GM15510 (cell line): Measurements from ENCODE around the gene SV2C.

ENCODE experiments used
- POLR2A ChIP-seq: IDR thresholded peaks from 3 replicates; pipeline ENCODE4 v1.6.1; 2011; ENCODE audit warnings: borderline replicate concordance; ENCODE audit not compliant: insufficient read length; ENCODE audit errors: extremely low read depth

The SV2C gene

DNA sequence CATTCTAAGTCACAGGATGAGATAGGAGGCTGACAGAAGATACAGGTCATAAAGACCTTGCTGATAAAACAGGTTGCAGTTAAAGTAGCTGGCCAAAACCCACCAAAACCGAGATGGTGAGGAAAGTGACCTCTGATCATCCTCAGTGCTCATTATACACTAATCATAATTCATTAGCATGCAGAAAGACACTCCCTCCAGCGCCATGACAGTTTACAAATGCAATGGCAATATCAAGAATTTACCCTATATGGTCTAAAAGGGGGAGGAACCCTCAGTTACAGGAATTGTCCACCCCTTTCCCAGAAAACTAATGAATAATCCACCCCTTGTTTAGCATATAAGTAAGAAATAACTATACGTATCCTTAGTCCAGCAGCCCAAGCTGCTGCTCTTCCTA is 256.7 kb downstream of the SV2C start:
- TF ChIP-seq POLR2A = no peak

DNA sequence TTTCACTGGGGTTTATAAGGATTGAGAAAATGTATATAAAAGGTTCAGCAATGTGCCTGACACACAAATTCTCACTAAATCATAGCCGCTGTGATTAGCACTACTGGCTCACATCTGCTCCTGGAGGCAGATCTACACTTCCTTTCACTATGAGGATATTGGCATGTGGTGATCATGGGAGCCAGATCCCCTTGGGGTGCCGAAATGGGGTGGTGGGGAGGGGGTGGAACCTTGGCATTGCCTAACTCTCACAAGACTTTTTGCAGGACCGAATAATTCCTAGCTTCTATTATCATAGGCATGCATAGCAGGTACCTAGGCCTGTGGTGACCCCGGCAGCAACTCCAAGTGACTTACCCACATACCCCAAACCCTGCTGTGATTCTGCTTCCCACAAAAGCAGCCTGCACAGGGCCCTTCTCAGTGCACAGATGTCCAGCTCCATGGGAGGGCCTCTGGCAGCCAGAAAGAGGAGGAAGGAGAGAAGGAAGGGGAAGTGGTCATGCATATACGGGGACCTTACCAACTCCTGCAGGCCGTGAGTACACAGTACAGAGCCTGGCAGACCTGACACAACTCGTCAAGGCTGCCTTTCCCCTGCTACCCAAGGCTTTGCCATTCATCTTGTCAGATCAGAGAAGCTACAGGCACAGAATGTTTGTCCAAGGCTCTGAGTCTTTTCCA is 258.6 kb downstream of the SV2C start:
- no peak for TF ChIP-seq POLR2A

GRCh38 chr5:76342474-76342873 is 259.3 kb downstream of the SV2C start:
- no peak for TF ChIP-seq POLR2A

- TF ChIP-seq POLR2A = no peak
These were observed 262.4 kb downstream of the SV2C start for GRCh38 chr5:76345582-76345981.

GRCh38 chr5:76351176-76351575 is 268.0 kb downstream of the SV2C start:
- TF ChIP-seq POLR2A = no peak

DNA sequence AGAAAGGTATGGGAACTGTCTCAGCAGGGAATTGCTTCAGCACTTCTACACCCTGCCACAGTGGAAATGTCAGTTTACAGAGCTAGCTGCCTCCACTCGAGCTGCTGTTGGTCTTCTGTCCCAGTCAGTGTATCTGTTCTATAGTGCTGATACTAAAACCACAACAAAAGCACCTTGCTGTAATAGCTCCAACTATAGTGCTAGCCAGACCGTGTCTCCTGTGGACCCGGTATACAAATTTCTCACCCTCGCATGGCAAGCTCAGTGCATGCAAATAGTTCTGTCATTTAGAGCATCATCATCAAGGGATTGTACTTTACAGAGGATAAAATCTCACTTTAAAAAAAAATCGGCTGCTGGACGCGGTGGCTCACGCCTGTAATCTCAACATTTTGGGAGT is 268.4 kb downstream of the SV2C start:
- no peak for TF ChIP-seq POLR2A

GRCh38 chr5:76356887-76357286 is 273.7 kb downstream of the SV2C start:
- no peak for TF ChIP-seq POLR2A

- no peak for TF ChIP-seq POLR2A
These were observed 280.4 kb downstream of the SV2C start for GRCh38 chr5:76363352-76364225.

DNA sequence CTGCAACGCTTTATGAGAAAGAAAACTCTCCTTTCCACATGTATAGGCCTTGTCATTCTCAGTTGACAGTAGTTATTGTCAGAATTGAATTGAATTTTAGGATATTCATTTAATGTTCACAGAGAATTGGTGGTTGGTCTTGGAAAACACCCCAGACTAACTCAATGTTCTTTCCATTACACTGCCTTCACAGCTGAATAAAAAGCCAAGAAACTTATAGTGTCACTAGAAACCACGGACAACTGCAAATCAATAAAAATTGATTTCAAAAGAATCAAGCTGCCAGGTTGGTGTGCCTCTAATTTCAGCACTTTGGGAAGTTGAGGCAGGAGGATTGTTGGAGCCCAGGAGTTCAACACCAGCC is 281.0 kb downstream of the SV2C start:
- TF ChIP-seq POLR2A = no peak

DNA sequence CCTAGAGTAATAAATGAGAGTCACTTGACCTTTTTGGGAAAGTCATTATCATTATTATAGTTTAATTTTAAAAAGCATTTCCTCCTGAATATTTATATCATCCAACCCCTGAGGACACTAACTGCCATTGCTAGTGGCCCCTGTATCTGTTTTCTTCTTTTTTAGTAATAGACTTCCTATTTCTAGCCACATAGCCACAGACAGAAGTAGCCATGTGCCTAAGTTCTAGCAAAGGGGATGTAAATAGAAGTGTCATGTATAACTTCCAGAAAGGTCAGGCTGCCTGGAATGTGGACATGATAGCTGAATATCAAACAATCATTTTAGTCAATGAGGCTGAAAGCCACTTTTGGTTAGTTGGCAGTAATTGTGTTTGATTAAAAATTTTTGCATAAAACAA is 282.4 kb downstream of the SV2C start:
- TF ChIP-seq POLR2A = no peak

DNA sequence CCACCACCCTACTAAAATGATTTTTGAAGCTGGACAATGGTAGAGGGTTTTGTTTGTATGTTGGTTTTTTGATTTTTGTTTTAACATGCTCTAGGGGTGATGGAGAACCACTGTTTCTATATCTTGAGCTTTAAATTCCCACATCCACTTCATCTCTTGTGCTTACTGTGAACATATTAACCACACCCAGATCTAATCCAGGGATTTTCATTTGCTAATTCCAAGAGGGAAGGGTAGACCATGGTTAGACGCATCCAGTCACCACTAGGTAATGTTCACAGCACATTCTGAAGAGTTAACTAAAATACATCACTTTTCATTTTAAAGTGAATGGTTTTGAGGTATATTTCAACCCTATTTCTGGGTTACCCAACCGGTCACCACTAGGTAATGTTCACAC is 283.4 kb downstream of the SV2C start:
- TF ChIP-seq POLR2A = no peak

- TF ChIP-seq POLR2A = no peak
These were observed 284.6 kb downstream of the SV2C start for GRCh38 chr5:76367623-76368371.

GRCh38 chr5:76368941-76369340 is 285.8 kb downstream of the SV2C start:
- no peak for TF ChIP-seq POLR2A

DNA sequence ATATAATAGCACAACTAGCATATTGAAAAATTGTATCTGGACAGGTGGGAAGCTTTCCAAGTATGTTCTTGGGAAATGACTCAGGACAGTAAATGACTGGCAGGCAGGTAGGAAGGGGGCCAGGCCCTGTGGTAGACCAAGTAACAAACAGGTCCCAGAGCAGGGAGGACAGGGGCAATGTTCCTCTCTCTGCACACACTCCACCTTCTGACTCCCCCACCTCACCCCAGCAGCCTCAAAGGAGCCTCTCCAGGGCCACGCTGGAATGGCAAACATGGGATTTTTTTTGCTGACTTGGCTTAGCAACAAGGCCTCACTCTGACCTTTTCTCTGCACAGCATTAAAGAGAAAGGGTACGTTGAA is 288.8 kb downstream of the SV2C start:
- no peak for TF ChIP-seq POLR2A

DNA sequence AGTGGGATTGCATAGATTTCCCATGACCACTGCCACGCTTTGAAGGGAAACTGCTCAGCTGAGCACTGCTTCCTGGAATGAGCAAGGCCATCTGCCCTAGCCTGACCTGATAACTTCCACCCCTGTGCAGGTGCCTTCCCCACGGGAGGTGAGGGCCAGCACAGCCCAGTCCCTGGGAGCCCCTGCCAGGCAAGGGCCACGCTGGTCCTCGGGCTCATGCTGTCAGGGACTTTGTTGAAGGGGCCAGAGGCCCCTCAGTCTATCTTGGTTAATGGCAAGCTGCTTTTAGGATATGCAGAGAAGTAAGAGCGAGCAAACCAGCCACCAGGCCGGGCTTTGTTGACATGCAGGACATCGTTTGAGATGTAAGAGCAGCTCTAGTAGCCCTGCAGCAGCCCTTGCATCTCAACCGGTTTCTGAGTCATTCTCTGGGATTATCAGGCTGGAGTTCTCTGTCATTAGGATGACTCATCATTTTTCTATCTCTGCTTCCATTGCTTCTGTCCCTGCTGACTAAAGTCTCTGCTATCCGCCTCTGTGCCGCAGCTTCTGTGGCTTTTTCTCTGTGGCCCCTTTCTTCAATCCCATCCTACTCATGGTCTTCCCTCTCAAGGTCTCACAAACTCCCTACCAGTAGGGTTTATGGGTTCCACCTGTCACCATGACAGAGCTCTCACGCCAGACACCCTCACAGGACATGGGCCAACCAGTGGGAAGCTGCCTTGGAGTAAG is 289.3 kb downstream of the SV2C start:
- TF ChIP-seq POLR2A = no peak
